Muscle of leg (tissue), 11 donors: ENCODE results near the gene THAP7. TPM values are rescaled to one million over a fixed set of nuclear protein-coding genes. Genes with fewer than 3 reads are reported as not detected.
"Not testable (repeated sequence)": the region's sequence is repeated elsewhere in the genome, so short reads cannot be mapped to it uniquely, and the experiment has no call there.

Experiments
- DNase-seq: peaks from one replicate; pipeline ENCODE4 v3.0.0; 2013
- H3K27ac ChIP-seq: one replicate; pipeline ENCODE4 v1.5.1; 2013; ENCODE audit warnings: mild to moderate bottlenecking, low read length, control low read depth
- H3K27me3 ChIP-seq: one replicate; pipeline ENCODE4 v1.6.1; 2013; ENCODE audit warnings: low read length; ENCODE audit not compliant: control insufficient read depth, insufficient read depth
- H3K36me3 ChIP-seq: one replicate; pipeline ENCODE4 v1.6.1; 2013; ENCODE audit warnings: low read length; ENCODE audit not compliant: control insufficient read depth, insufficient read depth
- H3K4me1 ChIP-seq: one replicate; pipeline ENCODE4 v1.6.1; 2013; ENCODE audit warnings: low read length; ENCODE audit not compliant: control insufficient read depth, insufficient read depth
- H3K4me3 ChIP-seq: one replicate; pipeline ENCODE4 v1.5.1; 2013; ENCODE audit warnings: low read length, control low read depth
- H3K9me3 ChIP-seq: replicated peaks from 2 replicates; pipeline ENCODE4 v1.6.1; 2013; ENCODE audit warnings: low read depth, low read length; ENCODE audit not compliant: control insufficient read depth
- WGBS: methylation state at CpG from one replicate; pipeline ENCODE4 v1.1.5; 2013; ENCODE audit warnings: missing lambda C conversion rate; ENCODE audit not compliant: insufficient coverage; 5-methylcytosine and 5-hydroxymethylcytosine counted together
- polyA plus RNA-seq, 8 donors: library from polyadenylated mRNA; unstranded; fragments of 120-200 nt; gene quantifications; one replicate each; pipeline versions ENCODE4 v1.2.1 to v1.2.3, GENCODE V29; 2013; ENCODE audit warnings: inconsistent platforms in 1 of 8, low replicate concordance in 1 of 8; ENCODE audit not compliant: insufficient read length in 8 of 8, insufficient read depth in 1 of 8
- total RNA-seq: library from RNA; stranded (reverse); fragments of 120-200 nt; gene quantifications from one replicate; pipeline ENCODE4 v1.2.4, GENCODE V29; 2013

The THAP7 gene
- total and polyA plus RNA-seq, 9 donors = 18.8 to 22.1 (median 20.0) TPM

DNA sequence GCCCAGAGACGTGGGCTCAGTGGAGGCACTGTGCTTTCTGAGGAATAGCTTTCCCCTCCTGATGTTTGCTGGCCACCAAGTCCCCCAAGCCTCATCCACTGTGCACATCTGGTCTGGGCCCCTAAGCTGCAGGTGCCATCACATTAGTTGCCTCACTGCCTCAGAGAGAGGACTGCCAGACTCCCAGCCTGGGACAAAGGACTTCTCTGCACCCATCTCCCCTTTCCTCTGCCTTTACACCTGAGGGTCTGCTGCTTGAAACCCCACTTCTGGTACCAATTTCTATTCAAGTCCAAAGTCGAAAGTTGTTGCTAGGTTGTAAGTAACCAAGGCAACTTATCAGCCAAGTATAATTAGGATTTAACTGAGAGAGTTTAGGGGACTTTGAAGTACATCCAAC lies 23.5 kb downstream of the THAP7 start:
- WGBS = 71% methylated on average over 1 of the region's 2 CpGs
- Histone ChIP-seq H3K4me3 (no peak overlapping the region), H3K9me3 (no peaks in the 10 kb centered on the region), H3K27me3 (peaks cover 13% of the 10 kb centered on the region), H3K4me1 (peaks cover 28% of the 10 kb centered on the region), H3K27ac (no peak overlapping the region), H3K36me3 (no peaks in the 10 kb centered on the region)
- DNase-seq = no peak

DNA sequence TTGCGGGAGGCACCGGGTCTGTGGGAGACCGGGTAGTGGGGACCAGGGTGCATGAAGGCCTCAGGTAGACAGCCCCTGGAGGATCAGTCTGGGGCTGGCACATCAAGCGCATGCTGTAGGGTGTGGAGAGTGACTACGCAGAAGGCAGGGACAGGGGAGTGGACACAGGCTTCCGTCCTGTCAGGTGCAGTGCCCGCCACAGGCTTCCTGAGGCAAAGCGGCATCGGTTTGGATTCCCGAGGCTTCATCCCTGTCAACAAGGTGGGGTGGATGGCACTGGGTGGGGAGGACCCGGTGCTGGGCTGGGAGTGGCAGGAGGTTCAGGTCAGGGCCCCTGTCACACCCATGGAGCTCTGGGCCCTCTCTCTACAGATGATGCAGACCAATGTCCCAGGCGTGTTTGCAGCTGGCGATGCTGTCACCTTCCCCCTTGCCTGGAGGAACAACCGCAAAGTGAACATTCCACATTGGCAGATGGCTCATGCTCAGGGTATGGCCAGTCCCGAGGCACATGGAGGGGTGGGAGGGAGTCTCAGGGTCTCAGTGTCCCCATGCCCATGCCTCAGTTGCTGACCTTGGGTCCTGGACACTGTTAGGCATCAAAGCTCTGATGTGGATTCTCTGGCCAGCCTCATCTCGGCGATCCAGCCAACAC lies 24.3 kb downstream of the THAP7 start:
- Histone ChIP-seq H3K4me1 (peaks cover 21% of the 10 kb centered on the region), H3K27me3 (peaks cover 13% of the 10 kb centered on the region), H3K27ac (no peak overlapping the region), H3K4me3 (no peak overlapping the region), H3K36me3 (no peaks in the 10 kb centered on the region), H3K9me3 (no peaks in the 10 kb centered on the region)
- no peak for DNase-seq
- WGBS = 86% methylated on average over 12 of the region's 17 CpGs

DNA sequence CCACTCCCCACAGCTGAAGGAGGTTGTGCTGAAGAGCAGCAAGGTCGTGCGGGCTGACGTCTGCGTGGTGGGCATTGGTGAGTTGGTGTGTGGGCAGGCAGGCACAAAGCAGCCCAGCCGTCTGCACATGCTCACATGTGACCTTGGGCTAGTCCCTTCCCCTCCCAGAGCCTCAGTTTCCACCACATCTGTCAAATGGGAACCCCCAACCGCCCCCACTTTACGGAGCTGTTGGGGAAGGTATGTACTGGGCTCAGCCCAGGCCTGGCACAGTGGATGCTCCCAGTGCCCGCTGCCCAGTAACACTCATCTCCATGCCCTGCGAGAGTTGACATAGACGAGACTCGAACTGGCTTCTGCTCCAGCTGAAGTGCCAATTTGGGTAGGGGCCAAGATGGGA lies 24.9 kb downstream of the THAP7 start:
- no peak for DNase-seq
- 93% methylated on average over 4 of the region's 11 CpGs for WGBS
- H3K27me3 ChIP-seq = peaks cover 13% of the 10 kb centered on the region

DNA sequence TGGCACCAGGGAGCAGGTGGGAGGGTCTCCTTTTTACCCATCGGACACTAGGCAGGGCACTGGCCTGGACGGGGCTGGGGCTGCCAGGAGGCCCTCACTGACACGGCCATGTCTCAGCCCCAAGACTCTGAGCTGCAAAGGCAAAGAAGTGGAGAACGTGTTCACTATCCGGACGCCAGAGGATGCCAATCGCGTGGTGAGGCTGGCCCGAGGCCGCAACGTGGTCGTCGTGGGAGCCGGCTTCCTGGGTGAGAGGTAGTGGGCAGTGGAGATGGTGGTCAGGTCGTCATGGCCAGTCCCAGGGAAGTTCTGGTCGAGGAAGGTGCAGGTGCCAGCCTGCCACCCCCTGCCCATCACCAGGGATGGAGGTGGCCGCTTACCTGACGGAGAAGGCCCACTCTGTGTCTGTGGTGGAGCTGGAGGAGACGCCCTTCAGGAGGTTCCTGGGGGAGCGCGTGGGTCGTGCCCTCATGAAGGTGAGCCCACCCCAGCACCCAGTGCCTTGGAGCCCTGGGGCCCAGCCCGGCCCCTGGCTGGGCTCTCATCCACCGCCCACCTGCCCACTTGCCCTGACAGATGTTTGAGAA lies 25.5 kb downstream of the THAP7 start:
- Histone ChIP-seq H3K4me1 (peaks cover 17% of the 10 kb centered on the region), H3K27ac (no peak overlapping the region), H3K9me3 (no peaks in the 10 kb centered on the region), H3K4me3 (no peak overlapping the region), H3K27me3 (peaks cover 13% of the 10 kb centered on the region), H3K36me3 (no peaks in the 10 kb centered on the region)
- WGBS = 87% methylated on average over 22 of the region's 24 CpGs
- no peak for DNase-seq

More for the DNA sequence above, 24.9 kb downstream of the THAP7 start:
- Histone ChIP-seq H3K9me3 (no peaks in the 10 kb centered on the region), H3K4me1 (peaks cover 19% of the 10 kb centered on the region), H3K27ac (no peak overlapping the region), H3K4me3 (no peak overlapping the region), H3K36me3 (no peaks in the 10 kb centered on the region)

DNA sequence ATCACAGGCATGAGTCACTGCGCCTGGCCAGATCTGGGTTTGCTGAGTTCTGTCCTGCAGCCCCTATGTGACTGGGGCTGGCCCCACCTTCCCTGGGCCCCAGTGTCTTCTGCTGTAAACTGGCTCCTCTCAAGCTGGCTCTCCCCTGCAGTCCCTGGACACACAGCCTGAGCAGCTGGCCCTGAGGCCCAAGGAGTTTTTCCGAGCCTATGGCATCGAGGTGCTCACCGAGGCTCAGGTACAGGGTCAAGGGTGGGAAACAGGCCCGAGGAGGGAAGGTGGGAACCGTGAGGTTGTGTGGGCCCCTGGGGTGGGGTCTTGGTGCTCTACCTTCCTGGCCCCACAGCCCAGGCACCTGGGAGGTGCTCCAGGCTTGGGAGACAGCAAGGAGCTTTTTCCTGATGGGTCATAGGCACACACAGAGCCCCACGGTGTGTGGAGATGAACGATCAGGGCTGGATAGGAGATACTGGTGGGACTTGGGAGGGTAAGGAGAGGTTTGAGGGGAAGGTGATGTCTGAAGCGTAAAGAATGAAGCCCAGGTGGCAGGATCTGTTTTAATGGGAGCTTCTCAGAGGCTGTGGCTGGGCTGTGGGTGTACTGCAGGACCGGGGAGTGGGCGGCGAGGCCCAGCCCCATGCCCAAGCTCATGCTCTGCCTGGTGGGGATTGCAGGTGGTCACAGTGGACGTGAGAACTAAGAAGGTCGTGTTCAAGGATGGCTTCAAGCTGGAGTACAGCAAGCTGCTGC lies 26.2 kb downstream of the THAP7 start:
- 77% methylated on average over 11 of the region's 14 CpGs for WGBS

DNA sequence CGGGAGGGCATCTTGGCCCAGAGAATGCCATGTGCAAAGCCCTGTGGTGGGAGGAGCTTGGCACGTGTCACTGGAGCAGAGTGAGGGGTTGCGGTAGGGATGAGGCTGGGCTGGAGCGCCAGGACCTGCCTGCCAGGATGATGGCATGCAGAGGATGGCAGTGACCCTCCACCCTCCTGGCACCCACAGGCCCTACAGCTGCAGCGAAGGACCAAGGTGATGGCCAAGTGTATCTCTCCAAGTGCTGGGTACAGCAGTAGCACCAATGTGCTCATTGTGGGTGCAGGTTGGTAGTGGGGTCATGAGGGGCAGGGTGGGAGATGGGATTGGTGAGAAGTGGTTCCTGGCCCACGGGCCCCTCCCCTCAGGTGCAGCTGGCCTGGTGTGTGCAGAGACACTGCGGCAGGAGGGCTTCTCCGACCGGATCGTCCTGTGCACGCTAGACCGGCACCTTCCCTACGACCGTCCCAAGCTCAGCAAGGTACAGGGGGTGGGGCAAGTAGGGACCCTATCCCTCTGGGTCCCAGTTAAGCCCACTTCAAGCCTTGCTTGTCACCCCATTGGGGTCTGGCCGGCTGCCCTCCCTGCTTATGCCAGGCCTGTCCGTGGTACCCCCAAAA lies 27.5 kb downstream of the THAP7 start:
- DNase-seq = no peak
- H3K36me3 ChIP-seq = no peaks in the 10 kb centered on the region
- H3K4me1 ChIP-seq = peaks cover 1% of the 10 kb centered on the region
- no peak overlapping the region for H3K27ac ChIP-seq
- H3K9me3 ChIP-seq = no peaks in the 10 kb centered on the region
- H3K4me3 ChIP-seq = no peak overlapping the region
- 84% methylated on average over 12 of the region's 16 CpGs for WGBS
- peaks cover 6% of the 10 kb centered on the region for H3K27me3 ChIP-seq

More for the DNA sequence above, 26.2 kb downstream of the THAP7 start:
- Histone ChIP-seq H3K36me3 (no peaks in the 10 kb centered on the region), H3K4me1 (peaks cover 10% of the 10 kb centered on the region), H3K4me3 (no peak overlapping the region), H3K27me3 (peaks cover 13% of the 10 kb centered on the region), H3K9me3 (no peaks in the 10 kb centered on the region), H3K27ac (no peak overlapping the region)
- no peak for DNase-seq

DNA sequence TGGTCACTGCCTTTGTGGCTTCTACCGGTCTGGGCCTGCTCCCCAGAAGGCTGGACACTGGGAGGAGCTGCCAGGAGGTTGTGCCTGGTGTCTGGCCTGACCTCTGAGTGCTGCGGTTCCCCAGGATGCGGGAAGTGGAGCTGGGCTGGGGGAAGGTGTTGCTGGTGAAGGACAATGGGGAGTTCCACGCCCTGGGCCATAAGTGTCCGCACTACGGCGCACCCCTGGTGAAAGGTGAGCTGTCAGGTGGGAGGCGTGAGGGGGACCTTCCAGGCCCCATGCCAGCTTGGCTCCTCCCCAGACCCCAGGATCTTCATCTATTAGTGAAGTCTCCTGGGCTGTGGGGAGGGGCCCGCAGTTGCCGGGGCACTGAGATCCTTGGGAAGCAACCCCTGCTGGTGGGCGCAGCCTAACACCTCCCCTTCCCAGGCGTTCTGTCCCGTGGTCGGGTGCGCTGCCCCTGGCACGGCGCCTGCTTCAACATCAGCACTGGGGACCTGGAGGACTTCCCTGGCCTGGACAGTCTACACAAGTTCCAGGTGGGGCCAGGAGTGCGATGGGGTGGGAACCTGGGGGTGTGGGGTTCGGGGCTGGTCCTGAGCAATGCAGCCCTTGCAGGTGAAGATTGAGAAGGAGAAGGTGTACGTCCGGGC lies 28.2 kb downstream of the THAP7 start:
- no peak overlapping the region for H3K4me3 ChIP-seq
- 70% methylated on average over 5 of the region's 21 CpGs for WGBS
- no peaks in the 10 kb centered on the region for H3K4me1 ChIP-seq
- no peaks in the 10 kb centered on the region for H3K27me3 ChIP-seq
- H3K27ac ChIP-seq = no peak overlapping the region
- no peaks in the 10 kb centered on the region for H3K9me3 ChIP-seq
- no peak for DNase-seq
- H3K36me3 ChIP-seq = no peaks in the 10 kb centered on the region

DNA sequence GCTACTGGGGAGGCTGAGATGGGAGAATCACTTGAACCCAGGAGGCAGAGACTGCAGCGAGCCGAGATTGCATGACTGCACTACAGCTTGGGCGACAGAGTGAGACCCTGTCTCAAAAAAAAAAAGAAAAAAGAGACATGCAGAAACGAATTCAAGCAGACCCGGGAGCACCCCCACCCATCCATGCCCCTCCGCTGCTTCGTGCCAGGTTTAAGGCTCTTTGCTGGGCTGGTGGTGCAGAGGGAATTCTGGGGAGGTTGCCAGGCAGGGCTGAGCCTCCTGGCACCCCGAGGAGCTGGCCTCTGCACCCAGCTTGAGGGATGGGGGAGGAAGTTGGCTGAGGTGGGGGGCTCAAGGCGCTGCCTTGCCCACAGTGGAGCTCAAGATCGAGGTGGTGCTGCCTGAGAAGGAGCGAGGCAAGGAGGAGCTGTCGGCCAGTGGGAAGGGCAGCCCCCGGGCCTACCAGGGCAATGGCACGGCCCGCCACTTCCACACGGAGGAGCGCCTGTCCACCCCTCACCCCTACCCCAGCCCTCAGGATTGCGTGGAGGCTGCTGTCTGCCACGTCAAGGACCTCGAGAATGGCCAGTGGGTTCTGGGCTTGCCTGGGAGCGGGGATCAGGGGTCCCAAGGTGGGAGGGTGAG lies 28.9 kb downstream of the THAP7 start:
- 75% methylated on average over 9 of the region's 21 CpGs for WGBS
- Histone ChIP-seq H3K27ac (no peak overlapping the region), H3K4me3 (no peak overlapping the region), H3K36me3 (no peaks in the 10 kb centered on the region), H3K27me3 (no peaks in the 10 kb centered on the region), H3K4me1 (no peaks in the 10 kb centered on the region), H3K9me3 (no peaks in the 10 kb centered on the region)
- DNase-seq = no peak

DNA sequence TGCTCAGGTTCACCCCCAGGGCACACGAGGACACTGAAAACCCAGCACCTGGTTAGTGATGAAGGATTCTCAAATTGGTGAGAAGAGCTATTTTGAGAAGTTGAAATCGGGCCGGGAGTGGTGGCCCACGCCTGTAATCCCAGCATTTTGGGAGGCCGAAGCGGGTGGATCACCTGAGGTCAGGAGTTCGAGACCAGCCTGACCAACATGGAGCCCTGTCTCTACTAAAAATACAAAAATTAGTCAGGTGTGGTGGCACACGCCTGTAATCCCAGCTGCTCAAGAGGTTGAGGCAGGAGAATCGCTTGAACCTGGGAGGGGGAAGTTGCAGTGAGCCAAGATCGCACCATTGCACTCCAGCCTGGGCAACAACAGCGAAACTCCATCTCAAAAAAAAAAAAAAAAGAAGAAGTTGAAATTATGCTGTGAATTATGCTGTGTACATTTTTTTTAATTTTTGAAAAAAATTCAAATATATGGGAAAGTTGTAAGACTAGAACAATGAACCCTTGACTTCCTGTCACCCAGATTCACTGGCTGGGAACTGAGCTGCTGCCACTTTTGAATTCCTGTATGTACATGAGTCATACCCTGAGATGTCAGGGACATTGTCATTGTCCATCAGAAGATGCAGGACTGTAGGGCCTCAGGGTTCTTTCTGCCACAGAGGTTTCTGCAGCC lies 29.8 kb downstream of the THAP7 start:
- not testable (repeated sequence) for H3K9me3 ChIP-seq, H3K4me3 ChIP-seq, H3K36me3 ChIP-seq, DNase-seq, H3K27me3 ChIP-seq, H3K4me1 ChIP-seq, H3K27ac ChIP-seq
- WGBS = 80% methylated on average over 2 of the region's 11 CpGs
